NCI-H1436 treated with DMSO at 0.1 percent for 48 hours (cell line): Measurements from ENCODE around the gene TRABD2B.

Experiments used
- DNase-seq: peaks from one replicate; lab custom pipeline; 2025; lab: John Stamatoyannopoulos, UW

TRABD2B gene

GRCh38 chr1:47935856-47936255 lies 61.3 kb downstream of the TRABD2B start:
- no peak for DNase-seq

GRCh38 chr1:47935163-47935562 lies 62.0 kb downstream of the TRABD2B start:
- DNase-seq: no peak

- no peak for DNase-seq
Observed at GRCh38 chr1:47934243-47934805, 62.9 kb downstream of the TRABD2B start.

DNA sequence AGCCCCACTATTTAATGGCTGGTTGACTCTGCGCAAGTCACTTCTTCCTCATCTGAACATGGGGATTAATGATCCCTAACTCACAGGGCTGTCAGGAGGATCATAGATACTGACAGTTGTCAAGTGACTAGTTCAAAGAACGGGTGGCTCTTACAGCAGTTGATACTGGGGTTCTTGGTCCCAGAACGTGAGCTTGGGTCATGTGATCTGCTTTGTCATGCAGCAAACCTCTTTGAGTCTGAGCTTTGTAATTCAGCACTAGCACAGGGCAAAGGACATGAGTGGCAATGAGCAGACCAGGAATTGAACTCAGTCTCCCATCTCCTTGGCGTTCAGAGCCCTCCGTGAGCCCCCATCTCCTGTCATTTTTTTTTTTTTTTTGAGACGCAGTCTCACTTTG lies 64.4 kb downstream of the TRABD2B start:
- DNase-seq: no peak

DNA sequence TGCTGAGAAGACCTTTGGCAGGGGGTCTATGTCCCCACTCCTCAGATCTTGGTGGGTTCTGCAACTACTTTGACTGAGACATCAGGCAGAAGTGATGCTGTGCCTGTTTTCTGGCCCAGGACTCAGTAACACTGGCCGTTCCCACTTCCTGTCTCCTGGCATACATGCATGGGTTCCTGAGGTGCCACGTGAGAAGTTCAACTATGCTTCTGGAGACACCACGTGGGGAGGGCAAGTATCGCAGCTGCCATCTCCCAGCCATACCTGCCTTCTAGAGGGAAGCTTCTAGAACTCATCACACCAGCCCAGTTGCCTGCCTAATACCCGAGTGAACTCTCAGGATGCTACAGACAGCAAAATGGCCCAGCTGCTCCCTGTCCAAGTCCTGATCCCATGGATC lies 65.8 kb downstream of the TRABD2B start:
- DNase-seq: peak; percentile 38

GRCh38 chr1:47930210-47930840 lies 66.9 kb downstream of the TRABD2B start:
- no peak for DNase-seq

DNA sequence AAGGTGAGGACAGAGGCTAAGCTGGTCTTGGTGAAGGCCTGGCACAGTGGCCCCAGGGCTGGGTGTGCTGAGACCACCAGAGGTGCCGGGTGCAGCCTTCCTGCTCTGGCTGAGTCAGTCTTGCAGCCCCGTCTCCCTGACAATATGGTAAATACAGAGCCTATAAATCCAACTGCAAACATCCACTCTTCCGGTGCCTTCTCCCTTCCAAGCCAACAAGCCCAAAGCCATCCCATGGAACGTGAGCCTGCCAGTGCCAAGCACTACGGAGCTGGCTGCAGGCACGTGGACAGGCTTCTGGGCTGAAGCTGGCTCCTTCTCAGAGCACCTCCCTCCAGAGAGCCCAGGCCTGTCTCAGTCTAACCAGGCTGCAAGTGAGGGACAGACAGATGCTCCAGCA lies 70.0 kb downstream of the TRABD2B start:
- DNase-seq: no peak

DNA sequence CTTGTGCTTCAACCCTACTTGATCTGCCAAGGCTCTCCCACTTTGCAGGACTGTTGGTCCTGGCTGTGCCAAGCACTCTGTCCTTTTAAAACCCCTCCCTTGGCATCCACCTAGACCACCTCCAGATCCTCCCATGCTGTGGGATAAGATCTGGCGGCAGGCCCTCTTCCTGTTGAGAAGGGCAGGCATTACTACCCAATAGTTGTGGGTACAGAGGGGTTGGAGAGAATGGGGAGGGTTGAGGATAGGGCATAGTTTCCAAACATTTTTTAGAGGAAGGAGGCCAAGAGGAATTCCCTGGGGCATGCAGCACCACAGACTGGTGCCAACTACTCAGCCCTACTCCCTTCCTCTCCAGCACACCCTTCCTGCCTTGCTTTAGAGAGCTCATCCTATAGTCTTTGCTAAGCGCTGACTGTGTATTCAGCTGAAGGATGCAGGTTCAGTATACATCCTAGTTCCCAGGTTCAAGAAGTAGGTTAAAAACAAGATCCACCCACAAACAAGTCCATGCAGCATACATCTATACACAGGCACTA lies 70.7 kb downstream of the TRABD2B start:
- DNase-seq: no peak

GRCh38 chr1:47924270-47925048 lies 72.7 kb downstream of the TRABD2B start:
- DNase-seq: no peak

DNA sequence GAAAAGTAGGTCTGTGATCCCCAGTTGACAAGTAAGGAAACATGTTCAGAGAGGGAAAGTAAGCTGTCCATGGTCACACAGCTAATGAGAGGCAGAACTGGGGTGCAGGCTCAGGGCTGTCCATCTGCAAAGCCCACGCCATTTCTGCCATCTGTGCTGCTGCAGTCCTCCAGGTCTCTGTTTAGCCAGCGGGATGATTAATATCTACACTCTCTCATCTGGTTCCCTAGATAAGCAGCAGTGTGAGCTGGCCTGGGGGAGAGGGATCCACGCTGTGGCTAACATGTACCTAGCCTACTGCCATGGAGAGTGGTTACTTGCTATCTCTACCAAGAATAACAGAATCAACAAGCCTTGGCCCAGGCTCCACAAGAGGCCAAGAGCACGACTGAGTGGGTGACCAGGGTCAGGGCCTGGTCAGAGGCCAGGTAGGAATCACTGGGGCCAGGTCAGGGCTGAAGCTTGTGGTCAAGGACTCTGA lies 75.2 kb downstream of the TRABD2B start:
- no peak for DNase-seq

DNA sequence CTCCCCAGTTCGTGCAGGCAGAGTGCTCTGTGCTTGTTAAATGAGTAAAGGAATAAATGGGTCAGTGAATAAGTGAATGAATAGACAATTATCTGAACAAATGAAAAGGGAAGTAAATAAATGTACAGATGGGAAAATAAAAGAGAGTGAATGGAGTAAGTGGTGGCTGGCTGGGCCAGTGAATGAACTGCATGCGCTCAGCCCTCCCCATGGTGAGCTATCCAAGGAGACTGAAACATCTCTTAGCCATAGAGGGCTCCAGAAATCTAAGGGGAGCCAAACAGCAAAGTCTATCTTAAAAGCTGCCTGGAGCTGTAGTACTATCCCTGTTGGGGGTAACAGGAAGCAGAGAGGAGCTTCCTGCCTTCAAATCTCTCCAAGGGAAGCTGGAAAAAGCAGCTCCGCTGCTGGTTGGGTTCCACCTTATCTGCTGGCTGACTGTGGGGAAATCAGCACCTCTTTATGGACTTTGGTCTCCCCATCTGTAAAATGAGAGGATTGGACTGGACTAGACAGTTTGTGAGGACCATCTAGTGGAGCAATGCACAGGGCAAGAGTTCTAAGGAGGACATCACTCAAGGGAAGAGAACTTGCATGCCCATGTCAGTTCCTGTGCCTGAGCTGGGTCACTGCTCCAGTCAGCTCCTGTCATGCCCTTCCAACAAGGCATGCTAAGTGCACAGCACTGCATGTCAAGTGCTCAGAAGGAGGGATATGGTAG lies 77.9 kb downstream of the TRABD2B start:
- DNase-seq: no peak

GRCh38 chr1:47918257-47918867 lies 78.8 kb downstream of the TRABD2B start:
- no peak for DNase-seq

- DNase-seq: no peak
Observed at GRCh38 chr1:47917687-47918086, 79.5 kb downstream of the TRABD2B start.

GRCh38 chr1:47915677-47916353 lies 81.4 kb downstream of the TRABD2B start:
- no peak for DNase-seq

DNA sequence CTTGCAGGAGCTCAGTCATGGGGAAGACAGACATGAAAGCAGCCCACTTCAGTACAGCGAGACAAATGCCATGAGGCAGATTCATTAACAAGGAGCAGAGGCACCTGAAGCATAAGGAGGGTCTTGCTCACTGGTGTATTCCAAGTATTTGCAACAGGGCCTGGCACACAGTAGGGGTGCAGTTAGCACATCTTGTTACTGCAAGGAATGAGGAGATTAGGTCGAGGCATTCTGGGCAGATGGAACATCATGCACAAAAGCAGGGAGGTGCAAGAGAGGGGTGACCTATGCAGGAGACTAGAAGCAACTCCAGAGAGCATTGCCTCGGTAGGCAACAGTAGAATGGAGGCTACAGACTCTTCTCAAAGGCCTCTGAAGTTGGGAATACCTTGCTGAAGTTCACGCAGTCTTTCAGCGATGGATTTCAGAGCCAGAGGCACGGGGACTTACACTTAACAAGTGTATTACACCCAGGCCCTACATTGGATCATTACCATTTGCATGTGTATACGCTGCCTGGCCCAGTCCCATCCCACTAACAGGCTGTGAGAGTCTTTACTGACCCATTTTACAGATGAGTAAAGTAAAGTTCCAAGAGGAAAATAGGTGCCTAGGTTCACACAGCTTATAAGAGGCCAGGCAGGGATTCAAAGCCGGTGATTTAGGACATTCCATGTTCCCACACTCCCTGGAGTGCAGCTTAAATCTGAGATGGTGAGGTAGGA lies 82.1 kb downstream of the TRABD2B start:
- no peak for DNase-seq

DNA sequence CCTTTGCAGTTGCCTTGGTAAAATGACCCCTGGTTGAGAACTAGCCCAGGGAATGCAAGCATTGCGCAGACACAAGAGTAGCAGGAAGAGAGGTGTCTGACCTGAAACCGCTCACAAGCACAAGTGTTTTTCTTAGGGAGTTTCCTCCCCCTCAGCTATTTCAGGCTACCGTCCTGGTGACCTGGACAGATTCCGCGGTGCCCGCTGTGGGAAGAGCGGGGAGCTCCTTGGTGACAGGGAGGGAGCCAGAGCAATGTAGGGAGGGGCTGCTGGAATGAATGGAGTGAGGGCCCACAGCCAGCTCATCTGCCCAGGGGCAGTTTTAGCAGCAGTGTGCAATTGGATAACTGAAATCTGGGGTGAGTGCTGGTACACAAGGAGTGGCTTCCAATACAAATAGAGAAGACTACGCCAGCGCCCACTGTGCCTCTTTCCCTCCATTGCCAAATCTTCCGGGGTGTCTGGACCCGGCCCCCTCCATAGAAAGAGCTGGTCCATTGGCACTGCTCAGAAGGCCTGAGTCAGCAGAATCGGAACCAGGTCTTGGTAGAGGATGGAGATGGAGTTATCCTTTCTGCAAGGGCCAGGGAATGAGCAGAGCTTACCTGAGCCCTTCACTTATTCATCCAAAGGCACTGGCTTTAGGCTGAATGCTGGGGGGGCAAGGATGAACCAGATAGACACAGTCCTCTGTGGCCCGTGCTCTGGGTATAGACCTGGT lies 82.8 kb downstream of the TRABD2B start:
- no peak for DNase-seq

DNA sequence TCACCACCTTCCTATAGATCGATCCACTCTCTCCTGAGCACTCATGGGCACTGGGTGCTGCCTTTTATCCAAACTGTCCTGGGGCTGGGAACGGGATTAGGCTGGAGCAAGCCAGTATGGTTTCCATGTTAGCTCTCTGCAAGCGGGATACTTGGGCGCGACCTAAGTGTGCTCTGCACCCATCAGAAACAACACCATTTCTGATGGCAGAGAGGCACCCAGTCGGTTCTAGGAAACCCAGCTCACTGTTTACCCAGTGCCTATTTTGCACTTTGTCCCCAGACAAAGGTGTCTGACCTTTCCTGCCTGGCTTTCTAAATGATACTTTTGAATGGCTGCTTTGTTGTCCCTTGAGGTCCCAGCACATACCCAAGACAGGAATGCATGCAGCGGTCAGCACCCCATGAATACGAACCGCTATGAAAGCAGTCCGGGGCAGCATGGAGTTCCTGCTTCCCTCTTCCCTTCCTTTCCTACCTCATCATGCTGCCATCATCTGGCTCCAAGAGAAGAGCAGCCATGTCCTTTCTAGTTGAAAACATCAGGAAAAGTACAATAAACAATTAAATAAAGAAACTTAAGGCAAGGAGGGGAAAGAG lies 83.9 kb downstream of the TRABD2B start:
- DNase-seq: no peak

DNA sequence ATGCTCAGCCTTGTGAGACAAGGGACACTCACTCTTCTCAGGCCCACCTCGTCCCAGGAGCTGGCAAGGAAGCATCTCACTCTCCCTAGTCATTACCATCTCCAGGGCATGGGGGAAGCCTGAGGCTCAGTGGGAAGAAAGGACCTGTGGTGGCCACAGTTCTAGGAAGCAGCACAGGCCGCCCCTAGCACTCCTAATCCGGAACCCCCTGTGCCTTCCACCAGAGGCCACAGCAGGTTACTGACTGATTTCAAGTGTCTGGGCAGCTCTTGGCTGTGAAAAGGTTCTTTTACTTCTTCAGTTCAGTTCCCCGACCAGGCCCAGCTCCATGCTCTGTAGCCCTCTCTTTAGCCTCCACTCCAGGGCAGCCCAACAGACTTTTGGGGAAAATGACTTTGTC lies 84.4 kb downstream of the TRABD2B start:
- DNase-seq: no peak

DNA sequence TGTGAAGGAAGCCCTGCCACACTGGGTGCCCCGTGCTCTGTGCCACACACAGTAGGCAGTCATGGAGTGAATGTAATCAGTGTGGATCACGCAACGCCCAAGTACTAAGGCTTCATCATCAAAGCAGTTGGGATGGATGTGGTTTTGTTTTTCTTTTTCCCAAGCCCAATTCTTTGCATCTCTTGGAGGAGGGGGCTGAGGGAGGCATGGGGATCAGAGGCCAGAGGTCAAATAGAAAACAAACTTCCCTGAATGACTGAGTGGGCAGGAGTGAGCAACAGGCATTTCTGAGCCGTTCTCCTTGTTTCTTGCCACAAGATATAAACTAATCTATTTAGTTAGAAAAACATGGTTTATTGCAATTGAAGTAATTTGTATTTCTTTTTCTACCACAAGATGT lies 85.3 kb downstream of the TRABD2B start:
- no peak for DNase-seq

DNA sequence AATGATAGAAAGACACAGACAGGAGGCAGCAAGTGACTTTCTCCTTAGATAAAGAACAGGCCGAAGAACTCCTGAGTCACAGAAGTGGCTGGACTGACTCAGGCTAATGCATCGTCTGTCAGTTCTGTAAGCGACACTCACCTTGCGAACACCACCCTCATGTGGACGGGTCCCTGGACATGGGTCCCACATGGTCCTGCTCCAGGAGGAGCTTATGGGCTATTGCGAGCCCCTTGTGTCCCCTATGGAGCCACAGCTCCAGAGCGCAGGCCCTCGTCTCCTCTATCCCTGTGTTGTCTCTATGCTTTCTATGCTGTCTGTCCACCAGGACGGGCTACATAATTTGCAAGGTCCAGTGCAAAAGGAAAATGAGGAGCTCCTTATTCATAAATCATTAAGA lies 85.8 kb downstream of the TRABD2B start:
- no peak for DNase-seq
